ENCODE results near the gene CDK8. TPM values are rescaled to one million over a fixed set of nuclear protein-coding genes. Genes with fewer than 3 reads are reported as not detected.

The CDK8 gene
- total RNA-seq, 2 donors from 2014 or later, result 12.5 to 14.4 TPM

- no peak for DNase-seq (ENCODE audit: low spot score)
- intact Hi-C loops (cut with DNase I), result loop anchor here in 1 of 2 donors (10.0 kb wide), 1 partner anchor 1054 kb away; the partner anchor contains the start of gene GTF3A
These were observed 116.6 kb downstream of the CDK8 start for GRCh38 chr13:26370553-26370952.

GRCh38 chr13:26372747-26373146, 118.8 kb downstream of the CDK8 start:
- intact Hi-C loops (cut with DNase I), result loop anchor here in 1 of 2 donors (10.0 kb wide), 1 partner anchor 1052 kb away; the partner anchor contains the start of gene GTF3A
- no peak for DNase-seq (ENCODE audit: low spot score)

GRCh38 chr13:26376430-26376829, 122.5 kb downstream of the CDK8 start:
- intact Hi-C loops (cut with DNase I), result loop anchor here in 1 of 2 donors (10.0 kb wide), 1 partner anchor 1048 kb away; the partner anchor contains the start of gene GTF3A
- no peak for DNase-seq (ENCODE audit: low spot score)

- intact Hi-C loops (cut with DNase I), result loop anchor here in 1 of 2 donors (10.0 kb wide), 1 partner anchor 1048 kb away; the partner anchor contains the start of gene GTF3A
These were observed 123.1 kb downstream of the CDK8 start for GRCh38 chr13:26377038-26377437.

GRCh38 chr13:26378116-26378515, 124.2 kb downstream of the CDK8 start:
- intact Hi-C loops (cut with DNase I), result loop anchor here in 1 of 2 donors (10.0 kb wide), 1 partner anchor 1047 kb away; the partner anchor contains the start of gene GTF3A
- DNase-seq (ENCODE audit: low spot score), result no peak

More at GRCh38 chr13:26377038-26377437, 123.1 kb downstream of the CDK8 start:
- no peak for DNase-seq (ENCODE audit: low spot score)

GRCh38 chr13:26379831-26380230, 125.9 kb downstream of the CDK8 start:
- no peak for DNase-seq (ENCODE audit: low spot score)
- intact Hi-C loops (cut with DNase I), result loop anchor here in 1 of 2 donors (10.0 kb wide), 1 partner anchor 1045 kb away; the partner anchor contains the start of gene GTF3A

GRCh38 chr13:26380930-26381329, 127.0 kb downstream of the CDK8 start:
- intact Hi-C loops (cut with DNase I), result no loop called here
- DNase-seq (ENCODE audit: low spot score), result no peak

- intact Hi-C loops (cut with DNase I), result no loop called here
- no peak for DNase-seq (ENCODE audit: low spot score)
These were observed 128.4 kb downstream of the CDK8 start for GRCh38 chr13:26382366-26382765.

- intact Hi-C loops (cut with DNase I), result no loop called here
These were observed 128.9 kb downstream of the CDK8 start for GRCh38 chr13:26382835-26383234.

GRCh38 chr13:26384587-26384986, 130.7 kb downstream of the CDK8 start:
- DNase-seq (ENCODE audit: low spot score), result no peak
- intact Hi-C loops (cut with DNase I), result no loop called here

More at GRCh38 chr13:26382835-26383234, 128.9 kb downstream of the CDK8 start:
- no peak for DNase-seq (ENCODE audit: low spot score)

GRCh38 chr13:26386026-26386425, 132.1 kb downstream of the CDK8 start:
- intact Hi-C loops (cut with DNase I), result no loop called here
- no peak for DNase-seq (ENCODE audit: low spot score)

GRCh38 chr13:26390203-26390602, 136.3 kb downstream of the CDK8 start:
- intact Hi-C loops (cut with DNase I), result no loop called here
- no peak for DNase-seq (ENCODE audit: low spot score)

GRCh38 chr13:26400545-26400944, 146.6 kb downstream of the CDK8 start:
- intact Hi-C loops (cut with DNase I), result no loop called here
- DNase-seq (ENCODE audit: low spot score), result no peak

- DNase-seq (ENCODE audit: low spot score), result no peak
- intact Hi-C loops (cut with DNase I), result no loop called here
These were observed 147.1 kb downstream of the CDK8 start for GRCh38 chr13:26401069-26401468.

- DNase-seq (ENCODE audit: low spot score), result no peak
- intact Hi-C loops (cut with DNase I), result no loop called here
These were observed 147.7 kb downstream of the CDK8 start for GRCh38 chr13:26401578-26402021.

GRCh38 chr13:26406791-26407190, 152.9 kb downstream of the CDK8 start:
- DNase-seq (ENCODE audit: low spot score), result no peak
- intact Hi-C loops (cut with DNase I), result no loop called here

- intact Hi-C loops (cut with DNase I), result no loop called here
- DNase-seq (ENCODE audit: low spot score), result no peak
These were observed 157.3 kb downstream of the CDK8 start for GRCh38 chr13:26411206-26411605.

GRCh38 chr13:26412263-26412662, 158.3 kb downstream of the CDK8 start:
- intact Hi-C loops (cut with DNase I), result no loop called here
- DNase-seq (ENCODE audit: low spot score), result no peak

- DNase-seq (ENCODE audit: low spot score), result no peak
- intact Hi-C loops (cut with DNase I), result no loop called here
These were observed 159.2 kb downstream of the CDK8 start for GRCh38 chr13:26412936-26413716.

GRCh38 chr13:26420282-26420960, 166.5 kb downstream of the CDK8 start:
- intact Hi-C loops (cut with DNase I), result no loop called here
- no peak for DNase-seq (ENCODE audit: low spot score)

Measured in posterior vena cava (tissue), 2 donors.